HL-60 (cell line): ENCODE results near the gene IL36A.

ENCODE experiments used
- DNase-seq, 2 experiments: peaks; one replicate each; pipeline ENCODE4 v3.0.0-alpha.2; 2010 to 2020; ENCODE audit warnings: low read depth in 1 of 2, low spot score in 1 of 2
- H3K27ac ChIP-seq: fragments of 250-450 bp; sonication (Bioruptor Pico); replicated peaks from 2 replicates; pipeline ENCODE4 v1.5.1; 2020; ENCODE audit warnings: mild to moderate bottlenecking, moderate library complexity
- H3K27me3 ChIP-seq: fragments of 250-450 bp; sonication (Bioruptor Pico); 2 replicates; pipeline ENCODE4 v1.5.1; 2021; ENCODE audit warnings: mild to moderate bottlenecking, moderate library complexity; ENCODE audit not compliant: insufficient read depth, poor library complexity, severe bottlenecking
- H3K4me3 ChIP-seq: replicated peaks from 2 replicates; pipeline ENCODE4 v1.5.1; 2011; ENCODE audit warnings: mild to moderate bottlenecking, control low read depth, low read length; ENCODE audit not compliant: insufficient read depth
- GABPA ChIP-seq: IDR thresholded peaks from 2 replicates; pipeline ENCODE4 v1.6.1; 2012; ENCODE audit warnings: low read depth
- POLR2AphosphoS5 ChIP-seq: IDR thresholded peaks from 2 replicates; pipeline ENCODE4 v1.6.1; 2012; ENCODE audit warnings: low read depth
- SPI1 ChIP-seq: IDR thresholded peaks from 2 replicates; pipeline ENCODE4 v1.6.1; 2012; ENCODE audit warnings: low read depth, mild to moderate bottlenecking, borderline replicate concordance
- TF ChIP-seq, protein P1 (sequence below): IDR thresholded peaks from 2 replicates; pipeline ENCODE4 v1.6.1; 2012; ENCODE audit warnings: low read depth; ENCODE audit not compliant: insufficient replicate concordance
- TF ChIP-seq, protein P2 (sequence below): IDR thresholded peaks from one replicate; pipeline ENCODE4 v1.5.1; 2011; ENCODE audit warnings: low read length, control low read depth, inconsistent platforms; ENCODE audit not compliant: insufficient read depth

Gene IL36A

GRCh38 chr2:112993831-112994230 lies 11.4 kb upstream of the IL36A start:
- TF ChIP-seq, protein P1, sequence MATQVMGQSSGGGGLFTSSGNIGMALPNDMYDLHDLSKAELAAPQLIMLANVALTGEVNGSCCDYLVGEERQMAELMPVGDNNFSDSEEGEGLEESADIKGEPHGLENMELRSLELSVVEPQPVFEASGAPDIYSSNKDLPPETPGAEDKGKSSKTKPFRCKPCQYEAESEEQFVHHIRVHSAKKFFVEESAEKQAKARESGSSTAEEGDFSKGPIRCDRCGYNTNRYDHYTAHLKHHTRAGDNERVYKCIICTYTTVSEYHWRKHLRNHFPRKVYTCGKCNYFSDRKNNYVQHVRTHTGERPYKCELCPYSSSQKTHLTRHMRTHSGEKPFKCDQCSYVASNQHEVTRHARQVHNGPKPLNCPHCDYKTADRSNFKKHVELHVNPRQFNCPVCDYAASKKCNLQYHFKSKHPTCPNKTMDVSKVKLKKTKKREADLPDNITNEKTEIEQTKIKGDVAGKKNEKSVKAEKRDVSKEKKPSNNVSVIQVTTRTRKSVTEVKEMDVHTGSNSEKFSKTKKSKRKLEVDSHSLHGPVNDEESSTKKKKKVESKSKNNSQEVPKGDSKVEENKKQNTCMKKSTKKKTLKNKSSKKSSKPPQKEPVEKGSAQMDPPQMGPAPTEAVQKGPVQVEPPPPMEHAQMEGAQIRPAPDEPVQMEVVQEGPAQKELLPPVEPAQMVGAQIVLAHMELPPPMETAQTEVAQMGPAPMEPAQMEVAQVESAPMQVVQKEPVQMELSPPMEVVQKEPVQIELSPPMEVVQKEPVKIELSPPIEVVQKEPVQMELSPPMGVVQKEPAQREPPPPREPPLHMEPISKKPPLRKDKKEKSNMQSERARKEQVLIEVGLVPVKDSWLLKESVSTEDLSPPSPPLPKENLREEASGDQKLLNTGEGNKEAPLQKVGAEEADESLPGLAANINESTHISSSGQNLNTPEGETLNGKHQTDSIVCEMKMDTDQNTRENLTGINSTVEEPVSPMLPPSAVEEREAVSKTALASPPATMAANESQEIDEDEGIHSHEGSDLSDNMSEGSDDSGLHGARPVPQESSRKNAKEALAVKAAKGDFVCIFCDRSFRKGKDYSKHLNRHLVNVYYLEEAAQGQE: no peak
- TF ChIP-seq GABPA: no peak
- no peak for TF ChIP-seq SPI1
- TF ChIP-seq POLR2AphosphoS5: no peak
- H3K4me3 ChIP-seq: no peak overlapping the region
- DNase-seq: no peak
- no peaks in the 10 kb centered on the region for H3K27me3 ChIP-seq
- no peak overlapping the region for H3K27ac ChIP-seq

DNA sequence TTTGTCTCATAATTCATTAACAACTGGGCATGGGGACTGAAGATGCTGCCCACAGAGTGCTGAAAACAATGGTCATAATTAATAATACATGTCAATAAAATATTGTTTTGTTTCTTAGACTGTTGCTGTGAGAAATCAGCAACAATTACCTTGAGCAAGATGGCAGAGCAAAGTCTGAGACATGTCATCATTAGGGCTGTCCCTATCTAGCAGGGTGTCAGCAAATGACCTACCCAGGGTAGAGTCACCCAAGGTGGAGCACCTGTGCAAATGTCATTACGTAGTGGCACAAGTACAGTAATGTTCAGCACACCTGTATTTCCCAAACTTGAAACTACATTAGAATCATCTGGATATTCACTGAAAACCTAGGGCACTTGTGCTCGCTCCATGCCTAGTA lies 10.6 kb upstream of the IL36A start:
- no peak overlapping the region for H3K27ac ChIP-seq
- no peak for TF ChIP-seq POLR2AphosphoS5
- TF ChIP-seq, protein P1: no peak
- DNase-seq: no peak
- H3K4me3 ChIP-seq: no peak overlapping the region
- H3K27me3 ChIP-seq: no peaks in the 10 kb centered on the region

DNA sequence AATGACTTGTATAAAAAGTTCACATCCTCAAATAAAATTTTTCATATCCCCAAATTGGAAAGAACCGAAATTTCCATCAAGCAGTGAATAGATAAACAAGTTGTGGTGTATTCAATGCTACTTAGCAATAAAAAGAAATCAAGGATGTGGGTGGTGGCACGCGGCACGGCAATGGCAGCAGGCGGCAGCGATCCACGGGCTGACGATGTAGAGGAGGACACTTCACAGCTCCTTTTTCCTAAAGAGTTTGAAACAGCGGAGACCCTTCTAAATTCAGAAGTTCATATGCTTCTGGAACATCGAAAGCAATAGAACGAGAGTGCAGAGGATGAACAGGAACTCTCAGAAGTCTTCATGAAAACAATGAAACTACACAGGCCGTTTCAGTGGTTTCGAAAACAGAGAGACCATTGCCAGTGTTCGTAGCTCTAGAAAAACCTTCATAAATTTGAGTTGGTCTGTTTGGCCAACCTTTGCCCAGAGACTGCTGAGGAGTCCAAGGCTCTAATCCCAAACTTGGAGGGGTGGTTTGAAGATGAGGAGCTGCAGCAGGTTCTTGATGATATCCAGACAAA lies 9.8 kb upstream of the IL36A start:
- no peak overlapping the region for H3K27ac ChIP-seq

More for the DNA sequence above, 9.8 kb upstream of the IL36A start:
- TF ChIP-seq SPI1: no peak
- TF ChIP-seq, protein P2, sequence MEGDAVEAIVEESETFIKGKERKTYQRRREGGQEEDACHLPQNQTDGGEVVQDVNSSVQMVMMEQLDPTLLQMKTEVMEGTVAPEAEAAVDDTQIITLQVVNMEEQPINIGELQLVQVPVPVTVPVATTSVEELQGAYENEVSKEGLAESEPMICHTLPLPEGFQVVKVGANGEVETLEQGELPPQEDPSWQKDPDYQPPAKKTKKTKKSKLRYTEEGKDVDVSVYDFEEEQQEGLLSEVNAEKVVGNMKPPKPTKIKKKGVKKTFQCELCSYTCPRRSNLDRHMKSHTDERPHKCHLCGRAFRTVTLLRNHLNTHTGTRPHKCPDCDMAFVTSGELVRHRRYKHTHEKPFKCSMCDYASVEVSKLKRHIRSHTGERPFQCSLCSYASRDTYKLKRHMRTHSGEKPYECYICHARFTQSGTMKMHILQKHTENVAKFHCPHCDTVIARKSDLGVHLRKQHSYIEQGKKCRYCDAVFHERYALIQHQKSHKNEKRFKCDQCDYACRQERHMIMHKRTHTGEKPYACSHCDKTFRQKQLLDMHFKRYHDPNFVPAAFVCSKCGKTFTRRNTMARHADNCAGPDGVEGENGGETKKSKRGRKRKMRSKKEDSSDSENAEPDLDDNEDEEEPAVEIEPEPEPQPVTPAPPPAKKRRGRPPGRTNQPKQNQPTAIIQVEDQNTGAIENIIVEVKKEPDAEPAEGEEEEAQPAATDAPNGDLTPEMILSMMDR: no peak
- TF ChIP-seq POLR2AphosphoS5: no peak
- TF ChIP-seq GABPA: no peak
- TF ChIP-seq, protein P1: no peak
- Histone ChIP-seq H3K4me3 (no peak overlapping the region), H3K27me3 (no peaks in the 10 kb centered on the region)
- DNase-seq: no peak
